Hepatic stellate cell (primary cell): ENCODE data around the gene PTPRT.
"Not testable (repeated sequence)": the region's sequence is repeated elsewhere in the genome, so short reads cannot be mapped to it uniquely, and the experiment has no call there.

Experiments used
- DNase-seq: peaks from one replicate; pipeline ENCODE4 v3.0.0; 2011; ENCODE audit warnings: low spot score

Gene PTPRT

DNA sequence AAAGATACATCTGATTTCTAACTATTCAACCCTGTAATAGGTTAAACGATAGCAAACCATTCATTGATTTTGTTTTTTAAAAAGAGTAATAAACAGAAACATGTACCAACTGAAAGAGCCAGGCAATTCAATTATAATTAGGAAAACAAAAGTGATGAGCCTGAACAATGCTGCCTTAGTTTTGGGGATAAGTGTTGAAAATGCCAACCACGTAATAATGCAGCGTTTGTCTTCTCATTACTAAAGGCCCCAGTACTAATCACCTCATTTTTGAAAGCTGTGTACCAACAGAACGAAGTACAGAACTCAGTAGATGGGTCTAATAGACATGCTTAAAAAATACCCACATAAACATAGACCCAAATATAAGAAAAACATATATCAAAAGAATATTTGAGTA, 907.9 kb downstream of the PTPRT start:
- no peak for DNase-seq

GRCh38 chr20:42276718-42277602, 912.7 kb downstream of the PTPRT start:
- DNase-seq: no peak

GRCh38 chr20:42274986-42275385, 914.7 kb downstream of the PTPRT start:
- no peak for DNase-seq

DNA sequence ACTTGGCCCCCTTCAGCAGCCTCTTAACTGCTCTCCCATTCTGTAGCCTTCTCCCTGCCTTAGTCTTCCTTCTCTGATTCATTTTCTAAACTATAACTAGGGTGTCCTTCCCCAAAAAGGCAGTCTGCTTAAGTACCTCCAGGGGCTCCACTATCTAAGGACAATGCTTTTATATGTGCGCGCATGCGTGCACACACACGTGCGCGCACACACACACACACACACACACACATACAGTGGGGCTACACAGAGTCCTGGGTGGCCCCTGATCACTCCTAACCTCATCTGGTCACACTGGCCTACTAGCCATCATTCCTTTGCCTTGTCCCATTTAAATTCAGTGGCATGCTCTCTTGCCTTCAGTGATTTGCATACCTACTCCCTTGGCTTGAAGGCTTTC, 917.2 kb downstream of the PTPRT start:
- no peak for DNase-seq

- DNase-seq: no peak
Measured at GRCh38 chr20:42270539-42270938, 919.2 kb downstream of the PTPRT start.

DNA sequence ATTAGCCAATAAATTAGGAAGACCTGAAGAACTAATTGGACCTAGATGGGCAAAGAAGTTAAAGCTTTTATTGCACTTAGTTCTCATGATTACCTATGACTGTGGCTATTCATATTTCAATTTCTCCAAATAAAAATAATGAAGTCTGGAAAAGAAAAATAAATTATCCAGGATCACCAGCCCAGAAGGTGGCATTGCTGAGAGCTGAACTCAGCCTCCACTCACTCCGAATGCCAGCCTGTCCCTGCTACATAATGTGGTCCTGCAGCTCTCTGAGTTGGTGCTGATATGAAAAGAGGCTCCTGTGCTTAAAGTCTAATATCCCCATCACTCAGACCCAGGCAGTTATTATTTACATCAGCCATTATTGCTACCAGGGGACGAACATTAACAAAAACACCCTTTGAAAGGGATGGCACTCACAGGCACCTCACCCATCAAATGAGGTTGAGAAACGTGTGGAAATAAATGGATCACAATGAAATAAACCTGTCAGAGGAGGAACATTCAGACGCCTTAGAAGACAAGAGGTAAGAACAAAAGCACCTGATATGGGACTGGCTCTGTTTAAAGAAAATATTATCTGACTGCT, 921.8 kb downstream of the PTPRT start:
- DNase-seq: no peak

DNA sequence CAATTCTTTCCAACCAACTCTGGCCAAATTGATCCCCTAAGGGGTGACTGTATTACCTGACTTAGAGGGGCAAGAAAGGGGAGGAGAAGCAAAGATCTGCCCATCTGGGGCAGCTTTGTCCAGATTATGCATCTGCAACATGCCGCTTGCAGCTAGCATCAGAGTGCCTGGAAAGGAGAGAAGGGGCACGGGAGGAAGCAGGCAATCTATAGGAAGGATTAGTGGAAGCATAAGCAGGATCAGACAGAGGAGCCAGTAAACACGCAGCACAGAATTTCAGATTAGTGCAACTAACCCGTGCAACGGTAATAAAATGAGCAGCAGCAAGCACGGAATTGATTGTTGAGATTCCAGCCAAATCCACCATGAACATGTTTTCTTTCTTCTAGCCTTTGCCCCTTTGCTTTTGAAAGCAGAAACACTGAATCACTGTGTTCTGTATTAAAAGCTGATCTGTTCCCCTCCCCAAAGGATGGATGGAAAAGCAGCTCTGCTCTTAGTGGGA, 927.9 kb downstream of the PTPRT start:
- DNase-seq: no peak

- no peak for DNase-seq
Measured at GRCh38 chr20:42260184-42260583, 929.5 kb downstream of the PTPRT start.

GRCh38 chr20:42259389-42259788, 930.3 kb downstream of the PTPRT start:
- no peak for DNase-seq

DNA sequence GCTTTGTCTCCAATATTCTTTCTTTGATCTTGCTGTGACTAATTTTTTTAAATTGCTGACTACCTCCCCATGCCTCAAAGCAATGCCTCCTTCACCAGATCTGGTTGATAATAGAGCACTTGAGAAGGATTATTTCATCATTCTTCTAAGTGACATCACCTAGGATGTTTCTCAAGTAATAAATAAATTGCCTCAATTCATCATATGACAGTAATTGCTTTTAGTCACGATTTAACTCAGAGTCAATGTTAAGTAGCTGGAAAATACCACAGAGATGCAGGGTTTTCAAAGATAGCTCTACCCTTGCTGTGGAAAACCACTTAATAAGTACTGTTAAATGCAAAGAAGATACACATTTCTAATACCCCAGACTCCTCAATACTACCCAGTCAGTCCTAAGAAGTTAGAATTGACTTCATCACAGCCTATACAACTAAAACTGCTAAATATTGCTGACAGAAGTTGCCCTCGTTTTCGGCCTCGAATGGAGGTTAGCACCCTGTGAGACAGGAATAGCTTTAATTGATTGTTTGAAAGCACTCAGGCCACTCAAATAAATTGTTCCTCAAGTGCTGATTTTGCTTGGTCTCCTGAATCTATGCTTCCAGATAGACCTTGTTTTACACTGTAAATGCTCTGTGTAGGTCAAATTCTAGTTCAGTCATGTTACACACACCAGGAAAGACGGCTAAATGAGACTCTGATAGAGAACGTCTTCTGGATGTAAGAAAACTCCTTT, 931.0 kb downstream of the PTPRT start:
- DNase-seq: no peak

DNA sequence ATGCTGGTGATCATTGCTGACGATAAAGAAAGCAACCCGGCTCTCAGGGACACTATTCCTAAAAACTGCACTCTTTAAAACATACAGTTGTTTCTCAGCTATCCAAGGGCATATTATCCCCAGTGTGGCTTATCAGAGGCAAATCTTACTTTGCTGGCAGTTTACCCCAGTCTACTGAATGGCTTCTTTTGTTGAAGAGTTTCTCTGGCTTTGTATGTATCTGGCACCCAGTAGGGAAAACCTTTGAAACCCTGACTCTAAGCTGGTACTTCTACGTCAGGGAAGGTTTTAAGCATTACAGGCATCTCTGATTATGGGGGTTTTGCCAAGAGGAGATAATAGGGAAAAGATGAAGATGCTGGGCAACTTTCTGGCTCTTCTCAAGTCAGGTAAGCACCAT, 933.9 kb downstream of the PTPRT start:
- no peak for DNase-seq

GRCh38 chr20:42254673-42255072, 935.0 kb downstream of the PTPRT start:
- DNase-seq: no peak

DNA sequence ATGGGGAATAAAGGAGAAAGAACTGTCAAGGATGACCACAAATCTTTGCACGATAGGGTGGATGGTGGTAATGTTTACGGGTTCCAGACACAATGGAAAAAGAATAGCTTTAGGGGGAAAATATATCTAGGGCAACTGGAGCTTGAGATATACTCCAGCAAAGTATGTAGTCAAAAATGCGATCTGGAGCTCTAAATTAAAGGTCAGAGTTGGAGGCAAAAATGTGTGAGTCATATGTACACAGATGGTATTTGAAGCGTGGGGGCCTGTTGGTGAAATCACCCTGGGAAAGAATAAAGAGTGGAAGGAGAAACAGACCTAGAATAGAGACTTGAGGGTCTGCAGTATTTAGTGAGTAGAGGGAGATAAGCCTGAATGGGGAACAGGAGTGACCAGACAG, 937.6 kb downstream of the PTPRT start:
- no peak for DNase-seq

GRCh38 chr20:42218621-42219374, 970.9 kb downstream of the PTPRT start:
- DNase-seq: no peak

- no peak for DNase-seq
Measured at GRCh38 chr20:42214074-42214473, 975.6 kb downstream of the PTPRT start.

DNA sequence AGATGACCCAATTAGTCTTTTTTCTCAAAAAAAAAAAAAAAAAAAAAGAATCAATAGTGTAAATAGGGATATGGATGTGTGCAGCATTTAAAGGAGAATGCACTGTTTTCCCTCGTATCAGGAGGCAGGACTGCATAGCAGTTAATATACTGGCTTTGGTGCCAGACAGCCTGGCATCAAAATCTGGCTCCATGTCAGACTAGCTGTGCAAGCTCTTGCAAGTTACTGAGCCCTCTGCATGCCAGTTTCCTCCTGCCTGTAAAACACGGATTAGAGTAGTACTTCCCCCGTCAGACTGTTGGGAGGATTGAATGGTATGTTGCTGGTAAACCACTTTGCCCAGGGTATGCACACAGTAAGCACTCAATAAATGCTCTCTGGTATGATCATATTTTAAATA, 977.3 kb downstream of the PTPRT start:
- DNase-seq: no peak

GRCh38 chr20:42206557-42206956, 983.1 kb downstream of the PTPRT start:
- not testable (repeated sequence) for DNase-seq

GRCh38 chr20:42204109-42204660, 985.5 kb downstream of the PTPRT start:
- DNase-seq: no peak

- DNase-seq: no peak
Measured at GRCh38 chr20:42197599-42197998, 992.1 kb downstream of the PTPRT start.

DNA sequence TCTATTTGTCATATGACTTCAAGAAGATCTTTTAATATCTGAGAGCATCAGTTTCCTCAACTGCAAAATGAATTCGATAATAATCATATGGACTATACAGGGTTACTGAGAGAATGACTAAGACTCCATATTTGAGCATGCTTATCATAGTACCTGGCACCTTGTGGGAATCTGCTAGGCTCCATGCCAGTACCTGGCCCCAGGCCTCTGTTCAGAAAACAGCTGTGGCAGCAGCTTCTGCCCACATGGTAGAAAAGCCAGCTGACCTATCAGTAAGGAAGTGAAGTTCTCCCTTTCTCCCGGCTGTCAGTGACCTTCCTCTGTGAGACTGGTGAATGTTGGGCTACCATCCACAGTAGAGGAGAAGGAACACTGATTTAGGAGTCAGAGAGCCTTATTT, 996.6 kb downstream of the PTPRT start:
- no peak for DNase-seq

DNA sequence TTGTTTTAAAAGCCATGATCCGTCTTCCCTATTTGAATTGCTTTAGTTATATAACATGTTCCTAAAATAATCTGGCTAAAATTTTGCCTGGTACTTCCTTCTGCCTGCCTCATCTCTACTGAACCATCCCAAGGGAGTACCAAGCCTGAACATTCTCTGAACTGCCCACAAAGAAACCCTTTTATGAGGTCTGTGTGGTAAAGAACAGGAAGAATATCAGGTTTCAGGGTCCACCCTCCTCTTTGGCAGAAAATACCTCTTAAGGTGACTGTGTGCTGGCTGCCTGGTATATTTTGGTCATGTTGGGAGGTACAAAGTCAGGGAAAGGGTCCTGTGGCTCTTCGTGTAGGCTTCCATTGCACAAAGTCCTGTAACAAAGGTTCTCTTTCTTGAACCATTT, 997.4 kb downstream of the PTPRT start:
- DNase-seq: no peak
